GM18951 (cell line): Measurements from ENCODE around the gene CDH4.

Source experiments
- POLR2A ChIP-seq: IDR thresholded peaks from 4 replicates; pipeline ENCODE4 v1.6.1; 2011; ENCODE audit warnings: mild to moderate bottlenecking; ENCODE audit not compliant: insufficient read length, insufficient read depth; ENCODE audit errors: extremely low read depth
- in situ Hi-C: fragments of 300-500 bp; cut with MboI; formaldehyde crosslinking; loops from one replicate; pipeline ENCODE4 v1.12.0; 2022; ENCODE audit warnings: low sequenced_read_pairs, mixed read lengths, inconsistent platforms; ENCODE audit not compliant: unreplicated experiment

CDH4 gene

DNA sequence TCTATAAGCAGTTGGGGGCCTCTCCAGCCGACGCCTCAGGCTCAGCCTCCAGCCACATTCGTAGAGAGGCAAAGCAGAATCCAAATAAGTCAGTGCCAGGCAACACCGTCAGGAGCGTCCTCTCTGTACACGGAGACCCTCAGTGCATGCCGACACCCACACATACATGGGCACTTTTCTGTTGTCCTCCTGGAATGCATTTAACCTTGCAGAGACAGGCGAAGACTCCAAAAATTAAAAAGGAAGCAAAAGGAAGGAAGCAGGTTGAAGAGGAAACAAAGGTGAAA lies 487.7 kb downstream of the CDH4 start:
- in situ Hi-C loops: no loop called here
- TF ChIP-seq POLR2A: no peak

GRCh38 chr20:61742097-61742825 lies 490.2 kb downstream of the CDH4 start:
- in situ Hi-C loops: no loop called here
- no peak for TF ChIP-seq POLR2A

GRCh38 chr20:61743606-61744005 lies 491.5 kb downstream of the CDH4 start:
- in situ Hi-C loops: no loop called here
- TF ChIP-seq POLR2A: no peak

DNA sequence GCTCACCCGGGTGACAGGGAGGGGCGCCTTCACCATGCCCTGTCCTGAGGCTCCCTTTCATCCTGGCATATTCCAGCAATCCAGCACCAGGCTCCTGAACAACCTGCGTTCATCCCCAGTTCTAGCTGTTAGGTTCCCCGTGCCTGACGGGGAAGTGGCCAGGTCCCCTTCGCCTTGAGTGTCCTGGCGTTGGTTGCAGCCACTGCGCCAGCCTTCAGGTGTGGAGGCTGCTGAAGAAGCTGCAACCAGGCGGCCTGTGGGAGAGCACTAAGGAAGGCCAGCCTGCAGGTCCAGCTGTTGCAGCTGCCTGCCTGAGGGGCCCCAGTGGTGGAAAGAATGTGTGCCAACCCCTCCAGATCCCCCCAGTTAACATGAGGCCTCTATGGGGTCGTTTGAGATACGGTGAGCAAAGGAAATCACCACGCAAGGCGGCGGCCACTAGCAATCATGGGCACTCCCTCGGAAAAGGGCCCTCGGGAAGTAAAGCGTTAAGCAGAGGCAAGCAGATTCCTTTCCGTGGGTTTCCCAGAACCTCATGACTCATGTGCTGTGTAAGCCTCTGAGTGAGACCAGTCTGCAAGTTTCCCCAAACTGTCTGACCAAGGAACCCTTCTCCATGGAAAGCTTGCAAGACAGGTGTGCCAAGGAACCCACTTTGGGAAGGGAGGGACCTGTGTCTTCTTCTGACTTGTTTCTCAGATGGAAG lies 492.8 kb downstream of the CDH4 start:
- in situ Hi-C loops: no loop called here

DNA sequence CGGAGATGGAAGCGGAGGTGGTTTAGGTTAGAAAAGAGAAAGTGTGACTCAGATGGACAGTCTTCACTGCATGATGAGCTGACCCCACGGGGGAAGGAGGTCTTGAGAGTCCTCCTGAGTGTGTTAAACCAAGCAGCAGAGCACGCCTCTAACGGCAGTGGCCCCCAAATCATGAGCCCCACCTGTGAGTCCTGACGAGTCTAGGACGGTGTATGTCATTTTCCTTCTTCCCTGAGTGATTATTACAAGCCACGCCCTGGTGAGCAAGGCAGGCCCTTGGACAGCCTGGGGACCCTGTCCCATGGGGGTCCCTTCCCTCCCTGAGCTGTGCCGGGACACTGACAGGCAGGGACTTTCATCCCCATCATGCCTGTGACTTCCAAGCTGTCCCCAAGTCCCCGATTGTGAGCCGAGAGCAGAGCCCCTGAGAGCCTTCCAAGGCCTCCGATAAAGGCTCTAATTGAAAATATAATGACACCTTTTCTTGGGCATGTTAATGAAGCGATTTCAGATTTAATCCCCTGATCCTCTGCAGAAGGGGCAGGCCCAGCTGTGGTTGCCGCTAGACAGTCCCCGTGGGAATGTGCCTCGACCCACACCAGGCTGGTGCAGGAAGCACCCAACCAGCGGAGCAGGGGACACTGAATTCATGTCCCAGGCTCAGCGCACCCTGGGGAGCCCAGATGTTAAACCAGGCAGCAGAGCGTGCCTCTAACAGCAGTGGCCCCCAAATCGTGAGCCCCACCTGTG lies 493.5 kb downstream of the CDH4 start:
- in situ Hi-C loops: no loop called here
- no peak for TF ChIP-seq POLR2A

More for the DNA sequence above, 492.8 kb downstream of the CDH4 start:
- no peak for TF ChIP-seq POLR2A

- in situ Hi-C loops: no loop called here
- TF ChIP-seq POLR2A: no peak
Observed at GRCh38 chr20:61746147-61746646, 494.1 kb downstream of the CDH4 start.

DNA sequence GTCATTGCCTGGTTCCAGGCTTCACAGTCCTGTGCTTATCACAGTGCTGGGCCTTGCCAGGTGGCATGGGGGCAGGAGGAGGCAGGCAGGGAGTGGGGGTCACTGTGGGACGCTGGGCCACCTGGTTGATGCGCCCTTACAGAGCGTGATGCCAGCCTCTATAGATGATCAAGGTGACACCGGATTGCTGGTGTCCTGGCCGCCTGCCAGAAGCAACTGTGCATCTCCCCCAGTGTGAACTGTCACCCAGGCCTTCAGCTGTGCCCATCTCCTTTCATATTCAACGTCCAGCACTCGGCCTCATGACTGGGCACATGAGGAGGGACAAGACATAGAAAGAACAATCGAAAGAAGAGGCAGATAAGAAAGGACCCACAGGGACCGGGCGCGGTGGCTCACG lies 494.7 kb downstream of the CDH4 start:
- in situ Hi-C loops: no loop called here
- no peak for TF ChIP-seq POLR2A

- in situ Hi-C loops: no loop called here
- no peak for TF ChIP-seq POLR2A
Observed at GRCh38 chr20:61748376-61748775, 496.3 kb downstream of the CDH4 start.

- in situ Hi-C loops: no loop called here
- TF ChIP-seq POLR2A: no peak
Observed at GRCh38 chr20:61749406-61750075, 497.5 kb downstream of the CDH4 start.

DNA sequence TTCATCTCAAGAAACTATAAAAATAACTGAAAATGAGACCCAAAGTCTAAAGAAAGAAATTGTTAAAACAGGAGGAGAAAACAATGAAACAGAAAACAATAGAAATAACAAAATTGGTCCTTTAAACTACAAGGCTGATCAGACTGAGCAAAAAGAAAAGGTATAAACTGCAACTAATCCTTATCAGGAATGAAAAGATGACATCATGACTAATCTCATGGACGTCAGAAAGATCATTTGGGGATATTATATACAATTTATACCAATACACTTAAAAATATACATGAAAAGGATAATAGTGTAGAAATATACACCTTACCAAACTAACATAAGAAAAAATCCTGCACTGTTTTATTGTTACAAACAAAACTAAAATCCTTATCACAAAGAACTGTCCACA lies 498.0 kb downstream of the CDH4 start:
- no peak for TF ChIP-seq POLR2A
- in situ Hi-C loops: no loop called here

DNA sequence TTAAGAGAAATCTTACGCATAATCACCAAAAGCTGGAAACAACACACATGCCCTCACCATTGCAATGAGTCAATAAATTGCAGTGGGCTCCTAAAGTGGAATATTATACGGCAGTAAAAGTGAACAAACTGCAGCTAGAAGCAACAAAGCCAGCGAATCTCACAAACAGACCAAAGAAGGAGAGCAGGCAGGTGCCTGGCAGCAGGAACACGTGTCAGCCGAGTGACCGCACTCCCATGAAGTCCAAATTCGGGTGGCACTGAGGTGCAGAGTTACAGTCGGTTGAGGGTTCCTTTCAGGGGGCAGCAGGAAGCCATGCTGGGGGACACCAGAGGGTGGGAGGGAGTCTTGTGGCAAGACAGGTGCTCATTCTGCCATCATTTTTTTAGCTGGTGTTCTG lies 500.5 kb downstream of the CDH4 start:
- in situ Hi-C loops: no loop called here
- no peak for TF ChIP-seq POLR2A

DNA sequence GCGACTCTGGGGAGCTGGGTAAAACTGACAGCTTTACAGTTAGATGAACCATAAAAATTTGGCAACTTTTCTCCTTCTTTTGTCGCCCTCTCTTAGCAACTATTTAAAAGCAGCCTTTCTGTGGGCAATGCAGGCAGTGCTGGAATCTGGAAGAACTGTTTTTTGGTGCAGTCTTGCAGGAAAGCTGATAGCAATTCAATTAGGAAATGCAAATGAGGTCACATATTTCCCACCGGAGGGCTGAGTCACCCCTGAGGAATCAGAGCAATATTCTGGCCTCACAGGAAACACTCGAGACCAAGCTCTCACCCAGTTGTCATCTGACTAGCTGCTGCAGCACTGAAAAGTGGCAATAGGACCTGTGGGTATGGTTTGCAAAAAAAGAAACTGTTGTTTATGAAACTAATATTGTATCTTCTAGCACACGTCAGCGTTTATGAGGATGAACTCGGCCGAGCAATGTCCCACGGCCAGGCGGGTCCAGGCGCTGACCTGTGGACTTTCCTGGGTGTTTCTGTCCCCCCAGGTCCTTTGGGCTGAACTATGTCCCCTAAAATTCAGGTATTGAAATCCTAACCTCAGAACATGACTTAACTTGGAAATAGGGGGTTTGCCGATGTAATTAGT lies 501.4 kb downstream of the CDH4 start:
- in situ Hi-C loops: no loop called here
- TF ChIP-seq POLR2A: no peak
